Ishikawa (cell line): Measurements from ENCODE around the gene PANX2.

Experiments
- CEBPB ChIP-seq: IDR thresholded peaks from 2 replicates; pipeline ENCODE4 v1.6.1; 2012
- CREB1 ChIP-seq: IDR thresholded peaks from 2 replicates; pipeline ENCODE4 v1.6.1; 2012; ENCODE audit warnings: low read depth
- EGR1 ChIP-seq: IDR thresholded peaks from 2 replicates; pipeline ENCODE4 v1.6.1; 2012
- EP300 ChIP-seq: IDR thresholded peaks from 2 replicates; pipeline ENCODE4 v1.6.1; 2012; ENCODE audit warnings: borderline replicate concordance
- FOXM1 ChIP-seq: IDR thresholded peaks from 2 replicates; pipeline ENCODE4 v1.6.1; 2012; ENCODE audit warnings: low read depth, borderline replicate concordance
- MAX ChIP-seq: IDR thresholded peaks from 2 replicates; pipeline ENCODE4 v1.6.1; 2012
- NFIC ChIP-seq: IDR thresholded peaks from 2 replicates; pipeline ENCODE4 v1.6.1; 2012
- RAD21 ChIP-seq: IDR thresholded peaks from 2 replicates; pipeline ENCODE4 v1.6.1; 2012; ENCODE audit warnings: low read depth
- REST ChIP-seq: IDR thresholded peaks from 2 replicates; pipeline ENCODE4 v1.6.1; 2012; ENCODE audit warnings: low read depth, mild to moderate bottlenecking
- TAF1 ChIP-seq: IDR thresholded peaks from 2 replicates; pipeline ENCODE4 v1.6.1; 2012; ENCODE audit warnings: low read depth, mild to moderate bottlenecking
- TCF12 ChIP-seq: IDR thresholded peaks from 2 replicates; pipeline ENCODE4 v1.6.1; 2012; ENCODE audit warnings: low read depth
- USF1 ChIP-seq: IDR thresholded peaks from 2 replicates; pipeline ENCODE4 v1.6.1; 2012
- YY1 ChIP-seq: IDR thresholded peaks from 2 replicates; pipeline ENCODE4 v1.6.1; 2012; ENCODE audit warnings: low read depth
- ZBTB7A ChIP-seq: IDR thresholded peaks from 2 replicates; pipeline ENCODE4 v1.6.1; 2012; ENCODE audit warnings: low read depth

- TF ChIP-seq FOXM1 (no peak), ZBTB7A (no peak), EP300 (no peak), MAX (no peak), RAD21 (no peak), YY1 (no peak), NFIC (no peak), REST (no peak), CEBPB (no peak), TAF1 (no peak), EGR1 (no peak), CREB1 (no peak), TCF12 (no peak), USF1 (no peak)
These were observed 30.9 kb downstream of the PANX2 start for GRCh38 chr22:50201191-50202129.
